WI38 (cell line): Measurements from ENCODE around the gene TSPAN1.

Experiments used
- H3K4me3 ChIP-seq: 2 replicates; pipeline ENCODE4 v1.5.1; 2011; ENCODE audit warnings: low read depth, mild to moderate bottlenecking, control low read depth, low read length
- CTCF ChIP-seq: IDR thresholded peaks from 2 replicates; pipeline ENCODE4 v1.5.1; 2012; ENCODE audit warnings: low read depth, mild to moderate bottlenecking, control low read depth, low read length

The TSPAN1 gene

GRCh38 chr1:46190539-46190938, 15.7 kb downstream of the TSPAN1 start:
- no peak for TF ChIP-seq CTCF

GRCh38 chr1:46191033-46191701, 16.3 kb downstream of the TSPAN1 start:
- H3K4me3 ChIP-seq, result no peak overlapping the region
- TF ChIP-seq CTCF, result no peak

More at GRCh38 chr1:46190539-46190938, 15.7 kb downstream of the TSPAN1 start:
- H3K4me3 ChIP-seq, result no peak overlapping the region

GRCh38 chr1:46192171-46192570, 17.3 kb downstream of the TSPAN1 start:
- no peak for TF ChIP-seq CTCF
- H3K4me3 ChIP-seq, result no peak overlapping the region

GRCh38 chr1:46193285-46193684, 18.4 kb downstream of the TSPAN1 start:
- H3K4me3 ChIP-seq, result no peak overlapping the region
- no peak for TF ChIP-seq CTCF

GRCh38 chr1:46193984-46194570, 19.2 kb downstream of the TSPAN1 start:
- no peak for TF ChIP-seq CTCF
- H3K4me3 ChIP-seq, result no peak overlapping the region

- no peak overlapping the region for H3K4me3 ChIP-seq
- no peak for TF ChIP-seq CTCF
Measured at GRCh38 chr1:46194641-46195193, 19.8 kb downstream of the TSPAN1 start.

- TF ChIP-seq CTCF, result no peak
- no peak overlapping the region for H3K4me3 ChIP-seq
Measured at GRCh38 chr1:46196609-46197008, 21.7 kb downstream of the TSPAN1 start.
